ENCODE data around the gene SHB.

The SHB gene

DNA sequence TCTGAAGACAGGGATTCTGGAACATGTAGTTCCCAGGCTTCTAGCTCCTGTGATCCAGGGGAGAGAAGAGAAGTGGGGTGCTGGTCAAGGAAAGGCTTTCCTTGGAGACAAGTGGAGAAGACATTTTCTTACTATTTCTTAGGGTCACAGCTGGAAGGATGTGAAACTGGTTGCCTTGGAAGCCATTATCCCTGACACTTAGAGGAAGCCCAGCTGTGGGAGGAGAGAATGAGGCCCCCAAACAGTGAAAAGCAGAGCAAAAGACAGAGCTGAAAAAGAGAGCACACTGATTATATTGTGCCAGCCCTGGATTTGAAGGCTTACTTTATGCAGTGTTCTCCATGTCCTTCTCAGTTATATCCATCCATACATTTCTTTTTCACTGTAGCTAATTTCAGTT, 17.5 kb upstream of the SHB start:
- no peak for DNase-seq

DNA sequence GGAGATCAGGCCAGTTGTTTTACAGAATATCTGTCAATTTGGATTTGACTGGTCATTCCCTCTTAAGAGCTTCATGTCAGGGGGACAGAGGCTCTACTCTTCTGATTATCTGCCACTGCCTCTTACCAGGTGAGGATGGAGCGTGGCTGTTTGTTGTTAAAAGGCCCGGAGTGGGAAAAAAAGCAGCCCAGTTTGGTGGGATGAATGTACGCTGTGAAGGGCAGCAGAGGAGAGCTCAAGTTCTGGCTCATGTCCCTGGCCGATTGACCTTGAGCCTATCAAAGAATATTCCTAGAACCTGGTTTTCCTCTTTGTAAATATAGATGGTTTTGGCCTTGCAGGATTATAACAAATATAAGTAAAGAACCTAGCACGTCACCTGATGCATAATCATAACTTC, 16.3 kb upstream of the SHB start:
- no peak for DNase-seq

DNA sequence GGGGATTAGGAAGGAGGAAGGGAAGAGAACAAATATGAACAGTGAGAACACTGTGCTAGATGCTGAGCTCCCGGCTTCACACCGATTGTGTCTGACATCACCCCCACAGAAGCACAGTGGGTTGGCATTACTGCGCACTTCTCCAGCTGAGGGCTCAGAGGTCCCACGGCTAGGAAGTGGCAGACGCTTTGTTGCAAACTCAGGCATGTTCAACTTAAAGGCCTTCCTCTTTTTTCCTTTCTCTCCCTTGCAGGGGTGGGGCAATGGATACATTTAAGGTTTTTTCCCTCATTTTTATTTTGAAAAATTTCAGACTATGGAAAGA, 15.5 kb upstream of the SHB start:
- DNase-seq: no peak

DNA sequence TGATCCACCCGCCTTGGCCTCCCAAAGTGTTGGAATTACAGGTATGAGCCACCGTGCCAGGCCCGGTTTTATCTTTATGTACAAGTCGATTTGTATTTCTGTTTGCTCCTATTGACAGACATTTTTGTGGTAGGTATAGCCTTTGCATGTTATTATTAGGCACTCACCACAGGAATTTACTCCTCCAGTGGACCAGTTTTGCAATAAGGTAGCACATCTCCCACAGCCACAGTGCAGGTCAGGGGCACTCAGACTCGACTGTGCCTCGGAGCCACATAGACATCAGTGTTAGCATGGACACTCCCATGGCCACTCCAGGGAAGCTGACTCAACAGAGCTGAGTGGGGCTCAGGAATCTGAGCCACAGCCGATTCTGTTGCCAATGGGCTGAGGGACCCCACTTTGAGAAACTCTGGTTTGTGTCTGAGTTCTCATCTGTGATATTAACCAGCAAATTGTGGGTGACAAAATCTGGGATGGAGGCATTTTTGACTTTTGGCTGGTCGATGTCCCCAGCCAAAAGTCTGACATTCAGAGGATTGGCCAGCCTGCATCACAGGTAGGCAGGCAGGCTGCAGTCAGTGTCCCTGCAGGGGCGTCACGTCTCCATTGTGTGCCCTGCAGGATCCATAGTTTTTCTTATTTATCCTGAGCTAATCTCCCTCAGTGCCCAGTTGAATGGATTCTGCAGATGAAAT, 15.0 kb upstream of the SHB start:
- no peak for DNase-seq

DNA sequence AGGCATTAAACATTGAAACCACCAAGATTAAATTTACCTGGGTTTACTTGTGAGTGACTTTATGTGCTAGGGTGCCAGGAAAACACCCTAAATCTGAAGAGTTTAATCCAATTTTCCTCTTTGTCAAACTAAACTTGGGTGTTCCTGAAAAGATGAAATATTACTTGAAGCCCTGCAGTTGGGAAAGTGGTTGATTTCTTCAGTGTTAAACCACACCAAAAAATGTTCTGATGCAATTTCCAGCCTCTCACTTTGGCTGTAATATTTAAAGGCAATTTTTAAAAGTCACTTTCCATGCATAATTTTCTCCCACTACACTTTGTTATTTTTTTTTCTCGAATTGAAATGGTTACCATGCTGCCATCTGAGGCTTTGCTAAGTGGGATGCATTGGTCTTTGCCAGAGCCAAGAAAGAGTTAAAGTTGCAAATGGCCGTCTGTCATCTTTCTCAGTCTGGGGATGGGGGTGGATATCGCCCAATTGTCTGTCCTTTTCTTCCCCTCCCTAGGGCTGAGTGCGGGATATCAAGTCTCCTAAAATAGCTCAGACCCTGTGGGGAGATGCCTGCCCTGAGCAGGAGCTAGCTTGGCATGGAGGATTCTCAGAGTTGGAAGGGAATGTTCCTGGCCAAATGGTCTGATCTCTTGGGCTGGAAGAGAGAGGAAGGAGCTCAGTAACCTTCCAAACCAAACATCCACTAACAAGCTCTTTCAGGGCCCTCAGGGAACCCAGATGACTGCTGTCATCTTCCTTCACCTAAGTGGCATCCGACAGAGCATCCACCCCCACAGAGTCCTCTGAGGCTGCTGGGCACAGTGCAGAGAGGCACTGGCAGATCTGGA, 13.6 kb upstream of the SHB start:
- DNase-seq: no peak

DNA sequence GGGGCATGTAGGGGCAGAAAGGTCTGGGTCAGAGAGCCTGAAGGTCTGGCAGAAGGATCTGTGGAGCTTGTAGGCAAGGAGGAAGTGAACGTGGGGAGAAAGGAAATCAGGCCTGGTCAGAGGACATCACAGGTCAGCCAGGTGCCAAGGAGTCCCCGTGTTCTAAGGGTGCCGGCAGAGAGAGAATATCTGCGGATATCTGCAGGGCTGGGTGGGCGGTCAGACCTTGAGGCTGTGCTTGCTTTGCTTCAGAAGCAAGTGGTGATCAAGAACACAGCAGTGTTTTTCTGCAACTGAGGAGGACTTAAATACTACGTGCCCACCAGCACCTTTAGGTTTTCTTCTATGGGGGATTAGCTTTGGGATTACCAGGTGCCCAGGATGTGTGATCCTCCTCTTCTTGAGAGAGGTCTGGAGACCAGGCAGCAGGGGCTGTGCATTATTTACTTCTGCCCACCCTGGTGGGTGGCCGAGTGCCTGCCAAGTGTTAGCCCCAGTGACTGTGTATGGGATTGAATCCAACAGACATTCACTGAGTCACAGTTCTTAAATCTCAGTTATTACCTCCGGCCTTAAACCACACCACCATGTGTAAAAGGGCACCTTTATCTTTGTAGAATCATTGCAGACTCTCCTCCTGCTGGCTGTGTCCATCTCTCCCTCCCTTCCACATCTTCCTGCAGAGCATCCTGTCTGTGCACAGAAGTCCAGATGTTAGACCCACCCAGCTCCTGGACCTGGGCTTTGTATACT, 12.5 kb upstream of the SHB start:
- no peak for DNase-seq

DNA sequence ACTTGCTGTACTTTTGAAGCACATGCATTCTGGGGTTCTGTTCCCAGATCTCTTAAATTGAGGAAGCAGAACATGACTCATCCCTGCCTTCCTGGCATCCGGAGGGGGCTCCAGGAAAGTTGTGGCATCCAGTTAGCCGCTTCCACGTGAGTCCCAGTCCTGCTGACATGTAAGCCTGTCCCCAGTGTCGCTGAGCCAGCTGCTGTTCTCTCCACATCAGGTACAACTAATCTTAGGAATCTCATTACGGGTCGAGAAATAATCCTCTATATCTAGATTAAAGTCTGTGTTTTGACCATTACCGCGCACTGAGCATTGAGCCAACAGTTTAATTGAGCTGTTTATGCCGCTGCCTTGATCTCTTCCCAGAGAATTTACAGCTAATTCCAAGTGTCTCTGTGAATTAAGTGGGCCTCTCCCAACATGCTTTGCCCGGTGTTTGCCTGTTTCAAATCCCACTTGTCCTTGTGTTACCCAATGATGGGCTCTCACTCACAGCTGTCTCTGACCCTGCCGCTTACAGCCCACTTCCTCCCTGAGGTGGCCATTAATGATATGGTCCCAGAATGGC, 10.5 kb upstream of the SHB start:
- no peak for DNase-seq

DNA sequence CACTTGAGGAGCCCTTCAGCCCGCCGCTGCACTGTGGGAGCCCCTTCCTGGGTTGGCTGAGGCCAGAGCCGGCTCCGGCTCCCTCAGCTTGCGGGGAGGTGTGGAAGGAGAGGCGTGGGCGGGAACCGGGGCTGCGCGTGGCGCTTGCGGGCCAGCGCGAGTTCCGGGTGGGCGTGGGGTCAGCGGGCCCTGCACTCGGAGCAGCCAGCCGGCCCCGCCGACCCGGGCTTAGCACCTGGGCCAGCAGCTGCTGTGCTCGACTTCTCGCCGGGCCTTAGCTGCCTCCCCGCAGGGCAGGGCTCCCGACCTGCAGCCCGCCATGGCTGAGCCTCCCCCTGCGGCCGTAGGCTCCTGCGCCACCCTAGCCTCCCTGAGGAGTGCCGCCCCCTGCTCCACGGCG, 6.2 kb upstream of the SHB start:
- DNase-seq: no peak

DNA sequence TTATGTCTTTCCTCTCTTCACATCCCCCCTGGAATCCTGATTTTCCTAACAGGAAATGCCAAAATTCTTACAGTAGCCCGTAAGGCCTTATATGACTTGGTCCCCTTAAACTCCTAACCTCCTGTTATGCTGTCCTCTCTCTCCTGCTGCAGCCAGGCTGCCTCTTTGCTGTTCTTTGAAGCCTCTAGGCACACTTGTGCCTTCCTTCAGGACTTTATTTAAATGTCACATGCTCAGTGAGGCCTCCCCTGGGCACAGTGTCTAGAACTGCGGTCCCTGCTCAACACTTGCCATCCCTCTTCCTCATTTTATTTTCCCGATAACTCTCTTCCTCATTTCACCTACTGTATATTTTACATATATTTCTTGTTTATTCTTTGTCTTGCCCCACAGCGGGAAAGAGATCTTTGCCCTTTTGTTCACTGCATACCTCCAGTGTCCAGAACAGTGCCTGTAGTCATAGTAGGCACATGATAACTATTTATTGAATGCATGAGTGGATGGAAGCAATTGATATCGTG, 5.5 kb upstream of the SHB start:
- DNase-seq: no peak

DNA sequence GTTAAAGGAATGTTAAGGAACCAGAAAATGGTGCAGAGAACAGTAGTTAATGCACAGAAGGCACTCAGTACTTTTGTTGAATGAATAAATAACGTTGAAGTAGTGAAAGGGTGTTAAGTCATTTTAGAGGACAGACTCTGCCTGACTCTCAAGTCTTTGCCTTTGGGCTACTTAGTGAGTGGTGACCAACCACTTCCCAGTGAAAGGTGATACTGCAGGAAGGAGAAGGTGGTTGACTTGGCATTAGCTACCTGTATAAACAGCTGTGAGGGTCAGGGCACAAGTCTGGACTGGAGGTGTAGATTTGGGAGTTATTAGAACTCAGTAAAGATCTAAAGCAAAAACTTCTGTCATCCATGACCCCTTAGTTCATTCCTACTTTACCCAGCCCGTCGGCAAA, 4.9 kb upstream of the SHB start:
- DNase-seq: no peak

DNA sequence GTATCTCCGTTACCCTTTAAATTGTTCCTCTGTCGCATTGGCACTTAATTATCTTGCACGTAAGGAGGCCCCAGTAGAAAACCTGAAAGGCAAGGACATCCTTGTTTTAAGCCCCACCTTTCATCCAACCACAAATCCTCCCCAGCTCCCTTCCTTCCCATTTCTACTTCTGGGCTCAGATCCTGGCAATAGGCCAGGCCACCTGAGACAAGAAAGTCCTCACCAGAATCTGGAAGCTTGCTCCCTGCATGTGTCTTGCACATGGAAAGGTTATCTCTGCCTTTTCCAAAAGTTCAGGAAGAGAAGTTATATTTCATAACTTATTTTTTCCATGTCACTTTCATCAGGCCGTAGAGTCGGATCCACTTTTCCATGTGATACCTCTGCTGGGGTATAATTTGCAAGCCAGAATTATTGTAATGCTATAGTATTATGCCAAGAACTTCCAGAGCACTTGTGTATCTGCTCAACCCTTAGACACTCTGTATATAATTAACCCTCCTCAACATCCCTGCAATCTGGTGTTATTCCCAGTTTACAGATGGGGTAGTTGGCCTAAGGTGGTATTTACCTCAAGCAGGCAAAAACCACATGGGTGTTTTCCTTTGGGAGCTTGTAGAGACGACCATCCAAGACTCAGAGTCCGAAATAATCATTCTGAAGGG, 2.6 kb upstream of the SHB start:
- peak; percentile 69 for DNase-seq

DNA sequence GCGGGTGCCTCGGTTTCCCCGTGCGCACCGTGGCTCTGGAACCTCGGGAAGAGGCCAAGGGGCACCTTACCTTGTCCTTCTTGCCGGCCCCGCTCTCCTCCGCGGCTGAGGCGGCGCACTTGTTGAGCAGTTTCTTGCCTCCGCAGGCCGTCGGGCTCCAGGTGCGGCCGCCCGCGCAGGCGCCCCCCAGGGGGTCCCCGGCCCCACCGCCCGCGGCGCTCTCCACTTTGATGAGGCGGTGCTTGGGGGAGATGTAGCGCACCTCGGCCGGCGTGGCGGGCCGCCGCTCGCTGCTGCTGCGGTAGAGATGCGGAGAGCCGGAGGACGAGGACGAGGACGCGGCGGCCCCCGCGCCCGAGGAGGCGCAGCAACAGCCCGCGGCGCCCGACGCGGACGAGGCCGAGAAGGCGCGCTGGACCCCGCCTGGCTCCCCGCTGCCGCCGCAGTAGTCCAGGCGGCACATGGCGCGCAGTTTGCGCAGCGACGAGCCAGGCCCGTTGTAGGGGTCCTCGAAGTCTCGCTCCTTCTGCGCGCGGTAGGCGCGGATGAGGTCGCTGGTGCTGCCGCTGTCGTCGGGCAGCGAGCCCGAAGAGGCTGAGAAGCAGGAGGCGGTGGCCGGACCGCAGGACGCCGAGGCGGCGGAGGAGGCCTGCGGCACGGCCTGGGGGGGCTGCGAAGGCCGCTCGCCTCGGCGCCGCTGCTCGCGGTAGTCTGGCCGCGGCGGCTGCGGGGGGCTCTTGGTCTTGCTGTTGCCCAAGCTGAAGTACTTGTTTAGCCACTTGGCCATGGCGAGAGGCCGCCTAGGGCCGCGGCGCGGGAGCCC, 957 bp downstream of the SHB start:
- no peak for DNase-seq

DNA sequence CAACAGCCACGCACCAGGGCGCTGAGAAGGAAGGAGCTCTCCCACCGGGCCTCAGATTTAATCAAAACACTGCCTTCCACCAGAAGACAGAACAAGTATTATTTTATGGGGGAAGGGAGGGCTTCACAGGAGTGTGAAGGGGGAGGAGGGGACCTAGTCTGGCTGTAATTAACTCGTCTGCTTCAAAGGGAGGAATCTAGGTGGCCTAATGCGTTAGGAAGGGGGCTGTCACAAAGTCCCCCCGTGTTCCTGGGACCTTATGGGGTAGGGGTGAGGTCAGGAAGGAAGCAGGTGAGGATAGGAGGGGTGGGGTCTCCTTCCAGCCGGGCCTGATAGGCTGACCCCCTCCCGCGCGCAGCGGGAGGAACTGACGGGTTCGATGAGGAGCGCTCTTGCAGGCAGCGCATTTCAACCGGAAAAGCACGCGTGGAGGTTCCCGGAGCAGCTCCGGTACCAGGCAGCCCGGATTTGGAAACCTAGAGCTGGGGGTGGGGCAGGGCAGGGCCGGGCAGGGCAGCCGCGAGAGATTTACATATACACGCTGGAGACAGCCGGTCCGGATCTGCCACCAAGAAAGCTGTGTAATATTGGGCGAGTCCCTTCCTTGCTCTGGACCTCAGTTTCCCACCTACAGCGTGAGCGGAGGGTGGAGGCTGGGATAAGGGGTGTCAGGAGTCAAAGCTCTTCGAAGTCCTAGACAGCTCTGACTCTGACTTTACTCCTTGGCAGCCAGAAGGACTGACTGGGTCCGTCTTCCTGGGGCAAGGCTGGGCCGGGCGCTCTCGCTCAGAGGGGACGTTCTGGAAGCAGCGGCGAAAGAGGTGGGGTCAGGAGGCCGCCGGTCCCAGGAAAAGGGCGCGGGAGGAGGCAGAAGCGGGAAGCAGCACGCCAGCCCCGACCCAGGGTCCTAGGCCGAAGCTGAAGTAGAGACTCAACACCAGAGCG, 1.8 kb downstream of the SHB start:
- DNase-seq: peak; percentile 56

DNA sequence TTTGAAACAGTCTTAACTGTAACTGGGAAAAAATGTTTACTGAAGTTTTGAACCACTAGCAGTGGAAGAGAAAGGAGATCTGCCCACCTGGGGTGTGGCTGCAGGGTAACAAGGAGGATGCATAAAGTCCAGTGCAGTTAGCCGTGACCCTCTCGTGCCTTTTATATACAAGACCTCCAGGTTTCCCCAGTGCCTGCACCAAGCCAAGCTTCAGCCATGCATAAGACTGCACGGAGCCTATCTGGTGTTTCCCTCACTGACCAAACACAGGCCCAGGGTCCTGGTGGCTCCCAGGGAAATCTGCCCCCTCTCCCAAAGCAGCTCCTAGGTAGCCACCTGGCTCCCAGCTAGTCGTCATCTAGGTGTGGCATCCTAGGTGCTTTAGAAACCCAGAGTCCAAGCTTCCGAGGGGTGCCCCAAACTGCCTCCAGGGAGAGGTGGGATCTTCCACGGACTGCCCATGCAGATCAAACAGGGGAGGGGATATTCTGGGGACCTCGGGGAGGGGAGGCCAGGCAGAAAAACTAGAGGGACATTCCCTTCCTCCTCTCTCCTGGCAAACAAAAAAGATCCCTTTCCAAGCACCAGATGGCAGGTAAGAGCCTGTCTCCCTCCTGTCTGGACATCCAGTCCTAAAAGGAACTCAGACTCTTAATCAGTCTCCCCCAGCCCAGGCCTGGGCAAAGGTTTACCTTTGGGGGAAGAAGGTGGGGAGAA, 2.7 kb downstream of the SHB start:
- peak; percentile 56 for DNase-seq

DNA sequence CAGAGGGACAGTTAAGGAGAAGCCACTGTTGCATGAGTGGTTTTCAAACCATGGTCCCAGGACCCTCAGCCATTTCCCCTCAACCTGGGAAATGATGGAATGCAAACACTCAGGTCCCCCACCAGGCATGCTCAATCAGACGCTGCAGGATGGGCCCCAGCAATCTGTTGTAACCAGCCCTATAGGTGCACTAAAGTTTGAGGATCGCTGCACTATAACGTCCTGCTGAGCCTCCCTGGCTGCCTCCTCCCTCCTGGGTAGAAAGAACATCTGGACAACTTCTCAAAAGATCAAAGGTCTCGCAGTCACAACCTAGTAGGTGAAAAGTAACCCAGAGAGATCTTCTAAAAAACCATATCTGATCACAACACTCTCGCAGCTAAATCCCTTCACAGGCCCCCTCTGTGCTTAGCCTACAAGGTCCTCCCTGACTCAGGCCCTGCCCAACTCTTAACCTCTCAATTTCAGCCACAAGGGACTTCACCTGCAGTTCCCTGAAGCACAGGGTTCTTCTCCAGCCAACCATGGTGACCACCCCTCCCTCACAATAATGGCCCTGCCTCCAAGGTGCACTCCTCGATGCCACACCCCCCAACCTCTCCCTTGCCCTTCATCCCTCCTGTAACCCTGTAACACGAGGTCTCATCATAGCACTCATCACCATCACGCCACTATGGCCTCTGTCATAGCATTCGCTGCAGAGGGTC, 3.5 kb downstream of the SHB start:
- no peak for DNase-seq

DNA sequence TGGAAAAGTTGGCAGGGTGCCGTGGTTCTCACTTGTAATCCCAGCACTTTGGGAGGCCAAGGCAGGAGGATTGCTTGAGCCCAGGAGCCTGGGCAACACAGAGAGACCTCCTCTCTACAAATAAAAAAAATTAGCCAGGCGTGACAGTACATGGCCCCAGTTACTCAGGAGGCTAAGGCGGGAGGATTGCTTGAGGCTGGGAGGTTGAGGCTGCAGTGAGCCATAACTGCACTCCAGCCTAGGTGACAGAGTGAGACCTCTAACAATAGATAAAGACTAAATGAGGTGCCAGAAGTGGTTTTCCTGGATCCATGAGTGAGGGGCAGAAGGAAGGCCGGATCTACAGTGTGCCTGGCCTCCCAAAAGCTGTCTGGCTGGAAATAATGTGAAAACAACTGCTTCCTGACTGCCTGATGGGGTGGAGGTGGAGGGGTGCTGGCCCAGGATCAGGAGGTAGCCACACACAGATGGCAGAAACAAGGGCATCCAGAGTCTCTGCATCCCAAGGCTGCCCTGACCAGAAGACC, 4.1 kb downstream of the SHB start:
- no peak for DNase-seq

DNA sequence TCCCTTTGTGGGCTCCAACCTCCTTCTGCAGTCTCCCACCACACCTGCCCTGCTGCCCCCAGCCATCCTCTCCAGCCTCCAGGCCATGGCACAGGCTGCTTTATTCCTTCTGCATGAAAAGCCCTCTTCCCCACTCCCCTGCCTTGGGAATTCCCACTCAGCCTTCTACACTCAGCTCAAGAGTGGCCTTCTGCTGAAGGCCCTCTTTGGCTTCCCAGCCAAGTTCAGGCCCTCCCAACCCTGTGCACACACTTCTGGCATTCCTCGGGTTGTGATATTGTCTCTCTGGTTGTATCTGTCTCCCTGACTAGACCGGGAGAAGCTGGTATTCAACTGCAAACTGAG, 5.7 kb downstream of the SHB start:
- DNase-seq: no peak

DNA sequence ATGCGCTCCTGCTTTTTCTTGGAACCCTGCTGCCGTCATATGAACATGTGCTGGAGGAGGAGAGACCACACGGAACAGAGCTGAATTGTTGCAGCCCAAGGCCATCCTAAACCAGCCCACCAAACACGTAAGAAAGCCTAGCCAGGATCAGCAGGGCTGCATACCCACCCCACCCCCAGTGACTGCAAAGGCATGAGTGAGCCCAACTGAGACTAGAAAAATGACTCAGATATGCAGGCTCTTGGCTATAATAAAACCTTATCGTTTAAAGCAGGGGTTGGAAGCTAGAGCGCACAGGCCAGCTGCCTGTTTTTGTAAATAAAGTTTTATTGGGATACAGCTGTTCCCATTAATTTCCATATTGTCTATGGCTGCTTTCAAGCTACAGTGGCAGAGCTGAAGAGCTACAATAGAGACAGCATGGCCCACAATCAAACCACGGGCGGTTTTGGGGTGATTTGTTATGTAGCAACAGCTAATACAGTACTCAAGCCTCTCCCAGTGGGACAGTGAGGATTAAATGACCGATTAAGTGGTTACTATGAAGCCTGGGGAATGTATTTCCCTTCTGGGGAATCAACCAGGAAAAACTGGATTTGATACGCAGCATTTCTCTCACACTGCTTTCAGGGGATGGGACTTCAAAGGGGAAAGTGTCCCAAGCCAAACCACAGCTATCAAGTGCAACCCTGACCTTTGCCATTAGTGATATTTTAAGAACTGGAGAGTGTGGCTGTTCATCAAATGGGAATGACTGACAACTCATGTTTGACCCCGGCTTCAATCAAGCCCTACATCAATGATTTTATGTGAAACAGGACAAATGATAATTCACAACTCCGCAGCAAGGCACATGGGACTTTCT, 6.3 kb downstream of the SHB start:
- DNase-seq: peak; percentile 17

Measured in DMS79 treated with DMSO at 0.1 percent for 48 hours (cell line).